Lower leg skin (tissue), 3 donors: Measurements from ENCODE around the gene AGBL5.

Source experiments
- POLR2A ChIP-seq, 2 donors: fragments of 450-650 bp; IDR thresholded peaks; one replicate each; pipeline ENCODE4 v1.6.1; 2016 to 2017; ENCODE audit warnings: antibody characterized with exemption in 2 of 2, mild to moderate bottlenecking in 1 of 2, moderate library complexity in 1 of 2
- TF ChIP-seq, protein P1 (sequence below), 3 donors: fragments of 450-650 bp; IDR thresholded peaks; one replicate each; pipeline ENCODE4 v1.5.1; 2016; ENCODE audit warnings: antibody characterized with exemption in 3 of 3, mild to moderate bottlenecking in 3 of 3, moderate library complexity in 2 of 3

DNA sequence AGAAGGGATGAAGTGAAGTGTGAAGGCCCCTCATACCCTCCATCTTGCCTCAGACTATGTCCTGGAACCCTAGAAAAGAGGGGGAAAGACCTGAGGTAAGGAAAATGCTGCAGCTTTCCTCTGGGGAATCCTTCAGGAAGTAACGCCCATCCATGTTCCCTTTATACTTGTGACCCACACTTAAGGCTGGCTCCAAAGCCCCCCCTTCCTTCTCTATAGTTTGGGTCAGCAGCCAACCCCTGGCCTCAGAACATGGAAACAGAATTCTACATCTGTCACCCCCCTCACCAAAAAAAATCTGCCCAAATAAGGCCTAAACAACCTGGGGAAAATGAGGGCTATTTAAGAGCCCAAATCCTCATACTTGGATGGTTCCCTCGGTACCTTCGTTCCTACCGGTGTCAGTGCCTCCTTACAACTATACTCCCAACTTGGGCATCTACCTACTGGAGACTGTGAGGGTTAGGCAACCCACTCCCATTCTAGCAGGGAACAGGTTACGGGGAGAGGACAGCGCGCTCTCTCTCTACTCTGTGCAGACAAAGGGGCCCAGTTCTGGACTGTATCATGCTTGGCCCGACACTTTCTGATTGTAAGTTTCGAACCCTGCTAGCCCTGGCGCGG lies 19.3 kb downstream of the AGBL5 start:
- TF ChIP-seq, protein P1, sequence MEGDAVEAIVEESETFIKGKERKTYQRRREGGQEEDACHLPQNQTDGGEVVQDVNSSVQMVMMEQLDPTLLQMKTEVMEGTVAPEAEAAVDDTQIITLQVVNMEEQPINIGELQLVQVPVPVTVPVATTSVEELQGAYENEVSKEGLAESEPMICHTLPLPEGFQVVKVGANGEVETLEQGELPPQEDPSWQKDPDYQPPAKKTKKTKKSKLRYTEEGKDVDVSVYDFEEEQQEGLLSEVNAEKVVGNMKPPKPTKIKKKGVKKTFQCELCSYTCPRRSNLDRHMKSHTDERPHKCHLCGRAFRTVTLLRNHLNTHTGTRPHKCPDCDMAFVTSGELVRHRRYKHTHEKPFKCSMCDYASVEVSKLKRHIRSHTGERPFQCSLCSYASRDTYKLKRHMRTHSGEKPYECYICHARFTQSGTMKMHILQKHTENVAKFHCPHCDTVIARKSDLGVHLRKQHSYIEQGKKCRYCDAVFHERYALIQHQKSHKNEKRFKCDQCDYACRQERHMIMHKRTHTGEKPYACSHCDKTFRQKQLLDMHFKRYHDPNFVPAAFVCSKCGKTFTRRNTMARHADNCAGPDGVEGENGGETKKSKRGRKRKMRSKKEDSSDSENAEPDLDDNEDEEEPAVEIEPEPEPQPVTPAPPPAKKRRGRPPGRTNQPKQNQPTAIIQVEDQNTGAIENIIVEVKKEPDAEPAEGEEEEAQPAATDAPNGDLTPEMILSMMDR (IDR thresholded peaks at IDR 0.05), result no peak
- no peak for TF ChIP-seq POLR2A (IDR thresholded peaks at IDR 0.05)
